ENCODE measurements around the gene DNAJA4. TPM values are rescaled to one million over a fixed set of nuclear protein-coding genes. Genes with fewer than 3 reads are reported as not detected.
"Not testable (repeated sequence)": the region's sequence is repeated elsewhere in the genome, so short reads cannot be mapped to it uniquely, and the experiment has no call there.

DNAJA4 gene
- total RNA-seq, 1 donor from 2014 or later: 39.7 TPM

DNA sequence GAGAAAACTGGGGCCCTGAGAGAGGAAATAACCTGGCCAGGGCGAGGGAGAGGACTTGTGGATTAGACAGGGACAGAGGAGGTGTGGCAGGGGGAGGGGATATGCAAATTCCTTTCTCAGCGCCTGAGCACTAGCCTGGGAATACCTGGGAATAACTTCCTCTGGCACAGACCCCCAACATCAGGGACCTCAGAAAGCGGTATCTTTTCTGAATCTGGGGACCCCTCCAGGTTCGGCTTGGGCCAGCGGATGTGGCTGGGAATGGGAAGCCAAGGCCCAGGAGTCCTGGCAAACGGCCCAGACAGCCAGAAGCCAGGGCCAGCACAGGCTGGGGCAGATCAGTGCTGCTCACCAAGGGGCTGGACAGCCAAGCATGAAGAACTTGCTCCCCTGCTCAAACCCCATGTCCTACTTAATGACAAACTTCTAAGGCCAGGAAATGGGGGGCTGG is 20.8 kb upstream of the DNAJA4 start:
- intact Hi-C loops (cut with micrococcal nuclease): loop anchor here (5.0 kb wide), 1 partner anchor 241 kb away; no protein-coding TSS in a partner anchor

DNA sequence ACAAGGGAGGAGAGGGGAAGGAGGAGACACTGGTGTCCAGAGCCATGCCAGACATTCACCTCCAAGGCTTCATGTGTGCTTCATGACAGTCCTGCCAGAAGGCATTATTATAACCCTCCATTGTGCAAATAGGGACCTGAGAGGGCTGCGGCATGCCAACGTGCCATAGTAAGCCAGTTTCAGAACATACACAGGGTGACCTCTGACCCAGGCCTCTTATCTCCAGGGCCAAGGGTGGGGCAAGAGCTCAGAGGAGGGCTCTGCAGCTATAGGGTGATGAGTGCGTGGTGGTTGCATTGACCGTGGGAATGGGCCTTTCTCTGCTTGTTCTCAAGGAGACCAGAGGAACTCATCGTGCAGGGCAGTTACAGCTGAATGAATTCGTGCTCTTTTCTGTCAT is 20.3 kb upstream of the DNAJA4 start:
- intact Hi-C loops (cut with micrococcal nuclease): loop anchor here (5.0 kb wide), 1 partner anchor 242 kb away; no protein-coding TSS in a partner anchor

DNA sequence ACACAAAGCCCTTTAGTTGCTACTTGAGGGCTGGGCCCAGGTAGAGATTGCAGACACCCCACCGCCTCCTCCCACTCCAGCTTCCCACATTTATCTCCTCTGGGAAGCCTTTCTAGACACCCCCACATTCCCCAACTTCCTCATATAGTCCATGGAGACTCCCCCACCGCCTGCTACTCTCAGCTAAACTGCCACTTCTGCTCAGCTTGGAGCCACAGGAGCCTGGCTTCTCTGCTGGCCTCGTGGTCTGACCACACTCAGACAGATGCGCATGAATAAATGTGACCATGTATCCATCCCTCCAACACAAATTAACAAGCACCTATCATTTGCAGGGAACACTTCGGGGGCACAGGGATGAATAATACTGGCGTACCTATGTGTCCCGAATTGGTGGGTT is 19.5 kb upstream of the DNAJA4 start:
- intact Hi-C loops (cut with micrococcal nuclease): loop anchor here (5.0 kb wide), 1 partner anchor 243 kb away; no protein-coding TSS in a partner anchor

DNA sequence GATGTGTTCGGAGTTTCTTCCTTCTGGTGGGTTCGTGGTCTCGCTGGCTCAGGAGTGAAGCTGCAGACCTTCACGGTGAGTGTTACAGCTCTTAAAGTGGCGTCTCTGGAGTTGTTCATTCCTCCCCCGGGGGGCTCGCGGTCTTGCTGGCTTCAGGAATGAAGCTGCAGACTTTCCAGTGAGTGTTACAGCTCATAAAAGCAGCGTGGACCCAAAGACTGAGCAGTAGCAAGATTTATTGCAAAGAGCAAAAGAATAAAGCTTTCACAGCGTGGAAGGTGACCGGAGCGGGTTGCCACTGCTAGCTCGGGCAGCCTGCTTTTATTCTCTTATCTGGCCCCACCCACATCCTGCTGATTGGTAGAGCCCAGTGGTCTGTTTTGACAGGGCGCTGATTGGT is 19.0 kb upstream of the DNAJA4 start:
- intact Hi-C loops (cut with micrococcal nuclease): not testable (repeated sequence)

DNA sequence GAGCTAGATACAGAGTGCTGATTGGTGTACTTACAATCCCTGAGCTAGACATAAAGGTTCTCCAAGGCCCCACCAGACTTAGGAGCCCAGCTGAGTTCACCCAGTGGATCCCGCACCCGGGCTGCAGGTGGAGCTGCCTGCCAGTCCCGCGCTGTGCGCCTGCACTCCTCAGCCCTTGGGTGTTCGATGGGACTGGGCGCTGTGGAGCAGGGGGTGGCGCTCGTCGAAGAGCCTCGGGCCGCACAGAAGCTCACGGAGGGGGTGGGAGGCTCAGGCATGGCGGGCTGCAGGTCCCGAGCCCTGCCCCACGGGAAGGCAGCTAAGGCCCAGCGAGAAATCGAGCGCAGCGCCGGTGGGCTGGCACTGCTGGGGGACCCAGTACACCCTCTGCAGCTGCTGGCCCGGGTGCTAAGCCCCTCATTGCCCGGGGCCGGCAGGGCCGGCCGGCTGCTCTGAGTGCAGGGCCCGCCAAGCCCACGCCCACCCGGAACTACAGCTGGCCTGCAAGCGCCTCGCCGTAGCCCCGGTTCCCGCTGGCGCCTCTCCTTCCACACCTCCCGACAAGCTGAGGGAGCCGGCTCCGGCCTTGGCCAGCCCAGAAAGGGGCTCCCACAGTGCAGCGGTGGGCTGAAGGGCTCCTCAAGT is 18.3 kb upstream of the DNAJA4 start:
- intact Hi-C loops (cut with micrococcal nuclease): not testable (repeated sequence)

DNA sequence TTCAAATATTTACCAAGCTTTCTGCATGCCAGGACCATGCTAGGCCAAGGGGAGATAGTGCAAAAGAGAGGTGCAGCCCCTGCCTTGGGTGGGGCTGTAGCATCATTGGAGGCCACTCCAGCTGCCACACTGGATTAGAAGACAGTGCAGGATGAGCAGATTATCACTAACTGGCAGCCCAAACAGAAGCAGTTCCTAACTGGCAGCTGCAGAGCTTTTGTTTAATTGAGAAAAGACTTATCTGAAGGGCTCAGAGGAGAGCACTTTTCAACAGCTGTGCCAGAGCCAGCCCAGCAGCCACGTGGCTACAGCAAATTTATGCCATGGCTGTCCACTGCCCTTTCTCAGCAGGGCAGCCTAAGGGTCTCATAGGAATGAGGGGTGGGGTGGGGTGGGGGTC is 16.5 kb upstream of the DNAJA4 start:
- intact Hi-C loops (cut with micrococcal nuclease): no loop called here

DNA sequence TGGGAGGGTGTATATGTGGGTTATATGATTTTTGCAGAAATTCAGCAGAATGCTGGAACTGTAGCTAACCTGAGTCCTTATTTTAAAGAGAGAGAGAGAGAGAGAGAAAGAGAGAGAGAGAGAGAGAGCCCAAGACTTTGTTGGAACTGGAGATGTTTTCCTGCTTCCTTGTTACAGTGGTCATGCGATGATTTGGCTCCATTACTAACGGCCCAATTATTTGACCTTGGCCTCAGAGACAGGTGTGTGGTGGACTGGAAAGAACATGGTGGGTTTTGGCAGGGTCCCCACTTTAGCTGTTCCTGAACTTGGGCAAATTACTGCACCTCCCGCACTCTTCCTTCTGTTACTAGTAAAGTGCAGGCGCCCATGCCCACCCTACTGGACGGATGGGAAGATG is 15.2 kb upstream of the DNAJA4 start:
- intact Hi-C loops (cut with micrococcal nuclease): no loop called here

DNA sequence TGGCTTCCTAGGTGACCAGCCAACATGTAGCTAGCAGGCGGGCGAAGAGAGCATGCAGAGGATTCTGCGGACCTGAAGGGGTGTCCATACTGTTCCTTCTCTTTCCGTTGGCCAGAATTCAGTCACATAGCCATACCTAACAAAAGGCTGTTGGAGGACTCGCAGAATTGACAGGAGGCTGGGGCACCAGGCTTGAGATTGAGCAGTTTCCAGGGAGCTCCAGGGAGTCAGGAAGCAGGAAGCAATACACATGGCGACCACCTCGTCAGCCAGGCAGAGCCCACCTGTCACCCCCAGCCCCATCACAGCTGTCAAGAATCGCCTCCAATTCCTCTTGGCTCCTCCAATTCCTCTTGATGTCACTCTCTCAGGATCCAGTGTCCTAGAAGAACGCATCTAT is 13.2 kb upstream of the DNAJA4 start:
- intact Hi-C loops (cut with micrococcal nuclease): no loop called here

DNA sequence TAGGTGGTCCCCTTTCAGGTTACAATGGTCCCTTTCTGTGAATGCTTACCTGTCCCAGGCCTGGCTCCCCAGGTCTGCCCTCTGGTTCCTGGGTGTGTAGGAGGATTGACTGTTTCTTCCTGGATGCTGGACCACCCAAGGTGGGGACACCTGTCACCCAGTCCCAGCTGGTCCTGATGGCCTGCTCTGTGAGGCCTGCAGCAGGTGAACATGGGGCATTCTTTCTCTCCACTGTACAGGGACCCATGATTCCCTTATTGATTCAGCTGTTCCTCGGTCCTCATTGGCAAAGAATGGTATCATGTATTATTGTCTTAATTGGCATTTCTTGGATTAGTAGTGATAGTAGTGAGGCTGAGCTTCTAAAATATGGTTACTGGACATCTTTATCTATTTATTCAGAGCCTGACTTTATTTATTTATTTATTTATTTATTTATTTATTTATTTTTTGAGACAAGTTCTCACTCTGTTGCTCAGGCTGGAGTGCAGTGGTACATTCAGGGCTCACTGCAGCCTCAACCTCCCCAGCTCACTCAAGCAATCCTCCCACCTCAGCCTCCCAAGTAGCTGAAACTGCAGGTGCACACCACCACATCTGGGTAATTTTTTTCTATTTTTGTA is 8.8 kb upstream of the DNAJA4 start:
- intact Hi-C loops (cut with micrococcal nuclease): no loop called here

DNA sequence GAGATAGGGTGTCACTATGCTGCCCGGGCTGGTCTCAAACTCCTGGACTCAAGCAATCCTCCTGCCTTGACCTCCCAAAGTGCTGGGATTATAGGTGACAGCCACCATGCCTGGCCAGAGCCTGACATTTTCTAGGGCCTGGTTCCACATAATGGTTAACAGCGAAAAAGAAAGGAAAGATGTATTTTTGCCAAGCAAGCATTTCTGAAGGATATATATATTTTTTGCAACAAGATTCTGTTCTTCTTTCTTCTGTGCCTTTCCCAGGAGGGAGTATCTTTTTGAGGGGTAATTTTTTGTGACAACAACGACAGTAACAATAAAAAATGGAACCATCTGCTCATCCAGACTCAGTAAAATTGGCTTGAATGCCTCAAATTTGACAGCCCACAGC is 8.3 kb upstream of the DNAJA4 start:
- intact Hi-C loops (cut with micrococcal nuclease): no loop called here

DNA sequence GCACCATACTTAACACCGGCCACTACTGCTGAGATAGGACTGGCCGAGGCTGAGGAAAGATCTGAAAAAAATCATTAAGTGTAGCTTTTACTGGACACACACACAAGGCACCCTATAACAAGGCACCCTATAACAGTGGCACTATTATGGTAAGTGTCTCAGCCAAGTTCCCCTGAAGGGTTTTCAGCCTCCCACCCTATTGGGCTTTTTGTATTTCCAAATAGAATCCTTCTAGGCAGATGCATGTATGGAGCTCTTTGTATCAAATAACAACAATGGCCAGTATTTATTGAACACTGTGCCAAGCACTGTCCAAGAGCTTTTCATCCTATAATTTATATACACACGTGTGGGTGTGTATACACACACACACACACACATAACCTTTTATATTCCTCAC is 6.7 kb upstream of the DNAJA4 start:
- intact Hi-C loops (cut with micrococcal nuclease): no loop called here

DNA sequence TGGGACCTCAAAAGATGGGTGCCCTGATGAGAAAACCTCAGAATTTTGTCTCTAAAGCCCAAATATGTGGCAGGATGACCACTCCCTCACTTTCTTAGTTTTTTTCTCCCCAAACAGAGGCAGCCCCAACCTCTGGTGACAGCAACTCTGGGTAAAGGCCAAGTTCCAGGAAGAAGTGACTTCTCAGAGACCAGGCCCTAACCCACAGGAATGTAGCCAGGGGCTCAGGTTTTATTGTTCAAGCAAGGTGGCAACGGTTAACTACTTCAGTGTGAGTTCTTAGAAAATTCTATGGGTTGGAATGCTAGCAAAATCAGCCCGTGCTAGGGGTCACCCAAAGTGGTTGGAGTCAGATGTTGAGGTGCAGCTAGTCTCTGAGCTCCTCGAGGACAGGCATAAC is 5.1 kb upstream of the DNAJA4 start:
- intact Hi-C loops (cut with micrococcal nuclease): no loop called here

DNA sequence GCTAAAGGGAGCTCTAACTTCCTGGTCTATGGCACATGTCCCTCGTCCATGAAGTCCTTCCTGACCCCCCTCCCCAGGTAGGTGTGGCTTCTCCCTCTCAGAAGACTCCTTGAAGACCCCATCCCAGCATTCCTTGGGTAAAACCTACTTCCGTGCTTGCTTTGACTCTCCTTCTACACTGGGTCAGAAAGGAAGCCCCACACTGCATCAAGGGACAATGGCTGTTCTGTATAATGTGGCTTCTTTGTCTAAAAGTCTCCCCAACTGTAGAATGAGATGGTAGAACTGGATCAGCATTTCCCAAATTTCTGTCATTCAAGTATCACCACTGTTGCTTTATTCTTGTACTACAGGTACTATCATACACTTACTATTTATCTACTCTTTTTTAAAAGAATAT is 3.9 kb upstream of the DNAJA4 start:
- intact Hi-C loops (cut with micrococcal nuclease): no loop called here

DNA sequence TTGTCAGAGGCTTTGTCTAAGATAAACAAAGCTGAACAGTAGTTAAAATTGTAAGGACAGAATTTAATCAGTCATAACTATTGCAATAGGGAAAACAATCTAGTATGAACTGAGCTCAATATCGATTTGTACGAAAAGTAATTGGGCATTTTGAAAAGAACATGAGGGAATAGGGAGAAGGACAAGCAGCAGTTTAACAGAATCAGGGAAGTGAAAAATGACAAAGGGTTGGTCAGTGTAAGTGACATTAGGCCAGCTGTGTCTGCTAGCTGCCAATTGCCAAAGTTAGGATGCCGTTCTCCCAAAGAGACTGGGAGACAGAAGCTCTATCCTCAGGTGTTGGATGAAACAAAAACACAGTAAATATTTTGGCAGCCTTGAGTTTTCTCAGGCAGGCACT is 3.3 kb upstream of the DNAJA4 start:
- intact Hi-C loops (cut with micrococcal nuclease): no loop called here

DNA sequence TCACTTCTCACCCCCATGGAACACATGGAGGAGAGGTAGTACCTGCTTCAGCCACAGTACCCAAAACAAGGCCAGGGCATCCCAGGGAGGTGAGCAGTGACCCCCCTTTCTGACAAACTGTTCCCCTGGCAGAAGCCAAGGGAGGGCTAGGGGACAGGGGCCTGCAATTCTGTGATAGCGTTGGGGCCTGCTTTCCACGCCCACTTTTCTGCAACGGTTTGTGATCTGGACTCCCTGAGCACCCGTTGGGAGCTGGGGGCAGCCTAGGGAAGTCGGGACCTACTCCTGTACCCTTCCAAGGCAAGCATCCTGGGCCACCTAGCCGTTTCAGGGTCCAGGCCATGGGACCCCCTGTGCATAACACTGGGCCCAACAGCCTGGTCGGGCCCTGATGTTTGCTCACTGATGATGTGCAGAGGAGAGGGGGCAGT is 996 bp upstream of the DNAJA4 start:
- intact Hi-C loops (cut with micrococcal nuclease): no loop called here

DNA sequence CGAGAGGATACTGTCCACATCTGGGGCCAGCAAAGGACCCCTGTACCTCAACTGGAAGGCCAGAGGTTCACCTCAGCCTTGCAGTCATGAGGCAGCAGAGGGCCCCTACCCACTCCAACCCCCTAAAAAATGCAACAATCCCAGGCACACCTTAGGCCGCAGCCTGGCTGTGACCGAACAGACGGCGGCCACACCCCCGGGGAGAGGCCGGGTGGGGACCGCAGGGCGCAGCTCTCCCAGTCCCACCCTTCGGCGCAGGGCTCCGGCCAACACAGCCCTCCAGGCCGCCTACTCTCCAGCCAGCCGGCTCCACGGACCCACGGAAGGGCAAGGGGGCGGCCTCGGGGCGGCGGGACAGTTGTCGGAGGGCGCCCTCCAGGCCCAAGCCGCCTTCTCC is 457 bp upstream of the DNAJA4 start:
- intact Hi-C loops (cut with micrococcal nuclease): loop anchor here (1.0 kb wide), 1 partner anchor 174 kb away; the partner anchor contains the start of gene IREB2

DNA sequence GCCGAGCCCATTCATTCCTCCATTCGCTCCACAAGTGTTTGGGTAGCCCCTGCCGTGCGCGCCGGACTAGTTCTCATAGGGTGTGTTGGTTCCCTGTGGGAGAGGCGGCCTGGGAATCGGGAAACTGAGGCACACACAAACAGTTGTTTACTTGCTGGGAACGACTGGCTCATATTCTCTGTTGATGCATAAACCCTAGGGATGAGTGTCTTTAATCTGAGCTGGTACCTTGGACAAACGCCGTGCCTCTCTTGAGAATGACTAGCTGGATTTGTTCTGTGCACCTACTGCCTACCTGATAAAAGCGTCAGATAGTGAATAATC is 737 bp downstream of the DNAJA4 start:
- intact Hi-C loops (cut with micrococcal nuclease): loop anchor here (1.0 kb wide), 1 partner anchor 34 kb away; the partner anchor contains the start of gene SKIC8

DNA sequence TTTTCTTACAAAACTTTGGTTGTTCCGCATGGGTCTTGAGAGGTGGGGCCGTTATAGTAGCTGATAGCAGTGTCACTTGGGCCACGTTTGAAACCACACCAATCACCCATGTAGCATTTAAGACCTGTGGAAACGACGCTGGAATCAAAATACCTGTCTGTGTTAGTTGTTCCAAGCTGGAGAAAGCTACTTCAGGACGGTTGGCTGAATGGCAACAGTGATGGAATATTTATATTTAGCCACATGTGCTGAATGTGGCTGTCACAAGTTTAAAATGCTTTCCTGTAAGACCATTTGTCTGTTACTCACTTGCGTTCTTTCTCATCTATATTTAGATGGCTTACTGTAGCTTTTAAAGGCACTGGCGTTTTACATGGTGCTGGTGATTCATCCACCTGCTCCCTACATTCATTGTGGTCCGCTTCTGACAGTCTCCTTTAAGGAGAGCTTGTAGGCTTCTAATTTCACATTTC is 1.4 kb downstream of the DNAJA4 start:
- intact Hi-C loops (cut with micrococcal nuclease): loop anchor here (1.0 kb wide), 1 partner anchor 34 kb away; the partner anchor contains the start of gene SKIC8

DNA sequence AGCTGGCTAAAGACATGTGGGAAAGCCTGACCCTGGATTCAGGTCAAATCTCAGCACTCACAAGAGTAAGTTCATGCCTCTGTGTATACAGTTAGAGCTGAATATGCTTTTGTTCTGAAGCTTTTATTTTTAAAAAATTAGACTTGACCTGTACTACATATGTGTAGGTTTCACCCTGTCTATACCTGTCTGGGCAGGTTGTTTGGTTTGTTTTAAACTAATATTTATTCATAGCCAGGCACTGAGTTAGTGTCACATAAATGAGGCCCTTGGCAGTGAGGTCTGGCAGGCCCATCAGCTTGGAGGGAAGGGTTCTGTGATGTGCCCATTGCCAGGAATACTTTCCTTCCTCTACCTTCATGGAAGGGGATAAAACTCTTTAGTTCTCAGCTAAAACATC is 1.9 kb downstream of the DNAJA4 start:
- intact Hi-C loops (cut with micrococcal nuclease): no loop called here

DNA sequence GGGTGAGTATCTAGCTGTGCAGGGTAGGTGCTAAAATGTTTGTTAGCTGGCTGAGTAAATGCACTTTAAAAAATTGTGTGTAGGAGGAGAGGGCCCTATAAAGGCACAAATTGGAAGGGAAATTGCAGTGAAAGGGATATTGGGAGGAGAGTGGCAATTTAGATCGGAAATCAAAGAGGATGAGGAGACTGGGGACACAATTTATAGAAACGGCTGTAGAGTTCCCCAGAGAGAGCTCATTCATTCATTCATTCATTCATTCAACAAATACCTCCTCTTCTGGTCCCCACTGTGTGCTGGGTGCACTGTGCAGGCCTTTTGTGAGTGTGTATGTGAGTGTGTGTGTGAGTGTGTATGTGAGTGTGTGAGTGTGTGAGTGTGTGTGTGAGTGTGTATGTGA is 2.4 kb downstream of the DNAJA4 start:
- intact Hi-C loops (cut with micrococcal nuclease): no loop called here

DNA sequence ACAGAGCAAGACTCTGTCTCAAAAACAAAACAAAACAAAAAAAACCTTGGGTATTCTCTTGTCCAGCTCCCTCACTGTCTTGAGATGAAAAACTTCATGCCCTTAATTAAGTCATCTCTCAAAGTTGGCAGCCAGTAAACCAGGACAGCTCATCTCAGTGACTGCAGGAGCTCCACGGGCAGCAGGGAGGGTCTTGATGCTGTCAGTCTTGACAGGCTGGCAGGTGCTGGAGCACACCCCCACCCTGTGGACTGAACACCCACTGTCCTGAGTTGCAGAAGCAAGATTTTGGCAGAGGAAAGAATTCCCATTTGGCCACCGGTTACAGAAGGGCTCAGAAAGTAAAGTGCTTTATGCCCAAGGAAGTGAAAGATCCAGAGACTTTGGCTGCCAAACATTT is 8.0 kb downstream of the DNAJA4 start:
- intact Hi-C loops (cut with micrococcal nuclease): no loop called here

DNA sequence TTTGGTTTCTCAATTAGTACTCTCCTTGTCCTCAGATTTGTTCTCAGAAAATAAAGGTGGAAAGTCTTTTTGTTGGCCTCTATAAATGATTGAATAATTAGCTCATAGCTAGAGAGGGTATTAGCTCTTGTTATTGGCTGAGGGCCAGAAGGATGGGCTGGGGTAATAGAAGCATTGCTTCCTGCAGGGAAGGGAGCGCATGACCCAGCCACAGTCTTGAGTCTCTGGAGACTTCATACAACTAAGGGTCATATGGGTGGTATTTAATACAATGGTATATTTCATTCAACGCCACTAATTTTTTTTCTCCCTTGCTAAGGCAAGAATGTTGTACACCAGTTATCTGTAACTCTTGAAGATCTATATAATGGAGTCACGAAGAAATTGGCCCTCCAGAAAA is 8.4 kb downstream of the DNAJA4 start:
- intact Hi-C loops (cut with micrococcal nuclease): no loop called here

DNA sequence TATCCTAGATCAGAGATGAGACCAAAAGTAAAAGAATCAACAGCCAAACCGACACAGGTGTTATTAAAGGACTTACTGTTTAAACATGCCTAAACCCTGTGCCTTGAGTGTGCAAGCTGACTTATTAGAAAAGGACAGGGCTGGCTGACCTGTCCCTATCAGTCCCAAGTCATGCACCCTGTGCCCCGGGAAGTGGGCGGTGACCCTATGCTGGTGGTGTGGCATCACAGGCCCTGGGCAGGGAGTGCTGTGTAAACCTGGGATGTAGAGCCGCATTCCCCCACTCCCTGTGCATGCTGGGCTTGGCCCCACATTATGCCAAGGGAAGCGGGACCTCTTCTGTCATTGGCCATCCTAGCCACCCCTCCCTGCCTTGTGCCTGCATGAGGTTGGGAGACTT is 10.6 kb downstream of the DNAJA4 start:
- intact Hi-C loops (cut with micrococcal nuclease): no loop called here

All from T-helper 1 cell treated with Interleukin-12 subunit alpha and Interleukin-12 subunit beta and Interleukin-4 antibody, amounts not matched to agents 30 ng/mL and 1 ng/mL, for 36 hours (primary cell).